Esophagus squamous epithelium (tissue), 5 donors: ENCODE results near the gene OR4D1. TPM values are rescaled to one million over a fixed set of nuclear protein-coding genes. Genes with fewer than 3 reads are reported as not detected.
A peak's percentile ranks its signal among the peaks of the same experiment; 100 is the strongest.

Experiments
- DNase-seq: peaks from one replicate; lab custom pipeline; 2025; lab: John Stamatoyannopoulos, UW
- H3K27ac ChIP-seq, 4 donors: fragments of 200-600 bp; sonication (generic); one replicate each; pipeline ENCODE4 v1.5.1; 2016 to 2019; ENCODE audit warnings: mild to moderate bottlenecking in 1 of 4
- H3K27me3 ChIP-seq, 4 donors: fragments of 200-600 bp; sonication (generic); 1 replicate in 3 of 4; 2 replicates in 1 of 4; pipeline versions ENCODE4 v1.5.1 to v1.6.0; 2017 to 2021; ENCODE audit warnings: antibody characterized with exemption in 1 of 4
- H3K36me3 ChIP-seq, 3 donors: fragments of 200-600 bp; sonication (generic); one replicate each; pipeline ENCODE4 v1.5.1; 2016 to 2019
- H3K4me1 ChIP-seq, 3 donors: fragments of 200-600 bp; sonication (generic); one replicate each; pipeline ENCODE4 v1.5.1; 2017 to 2019
- H3K4me3 ChIP-seq, 4 donors: fragments of 200-600 bp; sonication (generic); 1 replicate in 3 of 4; 2 replicates in 1 of 4; pipeline ENCODE4 v1.5.1; 2016 to 2019; ENCODE audit warnings: mild to moderate bottlenecking in 2 of 4, moderate library complexity in 1 of 4
- H3K9me3 ChIP-seq, 3 donors: fragments of 200-600 bp; sonication (generic); one replicate each; pipeline ENCODE4 v1.5.1; 2016 to 2019
- CTCF ChIP-seq, 6 experiments: fragments of 450-650 bp in 4 of 6; fragments of 200-600 bp in 2 of 6; sonication (generic) in 2 of 6; IDR thresholded peaks; one replicate each; pipeline ENCODE4 v1.5.1; 2016 to 2019; ENCODE audit warnings: antibody characterized with exemption in 6 of 6, mild to moderate bottlenecking in 4 of 6, moderate library complexity in 4 of 6
- POLR2A ChIP-seq, 4 donors: fragments of 450-650 bp; IDR thresholded peaks; one replicate each; pipeline ENCODE4 v1.6.1; 2017; ENCODE audit warnings: antibody characterized with exemption in 4 of 4, mild to moderate bottlenecking in 4 of 4, moderate library complexity in 3 of 4
- WGBS, 2 donors: methylation state at CpG; one replicate each; pipeline ENCODE4 v1.1.5; 2018; 5-methylcytosine and 5-hydroxymethylcytosine counted together
- intact Hi-C: fragments of 100-400 bp; cut with DNase I; formaldehyde crosslinking; loops from one replicate; pipeline ENCODE4 v1.15.0; 2022
- total RNA-seq, 4 donors: library from RNA; depleted of rRNA; stranded (reverse); fragments of >200 nt; gene quantifications; one replicate each; pipeline ENCODE4 v1.1.0, GENCODE V29; 2016
- donor health status: DM: yes; HTN: yes; CAD: no.

Gene OR4D1
- total RNA-seq, 4 donors from 2014 or later = not detected

GRCh38 chr17:58195518-58196123 is 47.4 kb downstream of the OR4D1 start:
- H3K4me3 ChIP-seq = no peak overlapping the region
- intact Hi-C loops = no loop called here
- no peak for DNase-seq
- H3K9me3 ChIP-seq = no peaks in the 10 kb centered on the region
- TF ChIP-seq CTCF (IDR thresholded peaks at IDR 0.05) (no peak), POLR2A (IDR thresholded peaks at IDR 0.05) (no peak)
- no peaks in the 10 kb centered on the region for H3K4me1 ChIP-seq
- H3K36me3 ChIP-seq = no peaks in the 10 kb centered on the region
- 62 to 82% methylated on average over 3 to 5 of the region's 5 CpGs for WGBS, 2 donors
- H3K27ac ChIP-seq = no peak overlapping the region
- H3K27me3 ChIP-seq = peaks cover 0 to 73% (median 0%) of the 10 kb centered on the region in 4 donors

GRCh38 chr17:58196610-58197009 is 48.4 kb downstream of the OR4D1 start:
- Histone ChIP-seq H3K9me3 (no peaks in the 10 kb centered on the region), H3K27me3 (peaks cover 0 to 65% (median 0%) of the 10 kb centered on the region in 4 donors), H3K27ac (no peak overlapping the region), H3K4me1 (no peaks in the 10 kb centered on the region), H3K36me3 (no peaks in the 10 kb centered on the region), H3K4me3 (no peak overlapping the region)
- 74 to 75% methylated on average over 7 of the region's 7 CpGs for WGBS, 2 donors
- TF ChIP-seq POLR2A (IDR thresholded peaks at IDR 0.05) (no peak), CTCF (IDR thresholded peaks at IDR 0.05) (no peak)
- DNase-seq = no peak
- intact Hi-C loops = no loop called here

GRCh38 chr17:58200024-58200633 is 51.9 kb downstream of the OR4D1 start:
- H3K36me3 ChIP-seq = peaks cover 0 to 4% (median 0%) of the 10 kb centered on the region in 3 donors
- H3K27ac ChIP-seq = no peak overlapping the region
- H3K4me3 ChIP-seq = no peak overlapping the region
- no peaks in the 10 kb centered on the region for H3K4me1 ChIP-seq
- intact Hi-C loops = no loop called here
- DNase-seq = no peak
- TF ChIP-seq POLR2A (IDR thresholded peaks at IDR 0.05) = no peak
- TF ChIP-seq CTCF (IDR thresholded peaks at IDR 0.05) = peak in 5 of 6 experiments; percentile 19 to 53 (median 30)
- WGBS, 2 donors = 50 to 53% methylated on average over 3 of the region's 14 CpGs
- peaks cover 0 to 37% (median 0%) of the 10 kb centered on the region in 4 donors for H3K27me3 ChIP-seq
- H3K9me3 ChIP-seq = no peaks in the 10 kb centered on the region

- TF ChIP-seq POLR2A (IDR thresholded peaks at IDR 0.05) (no peak), CTCF (IDR thresholded peaks at IDR 0.05) (no peak)
- intact Hi-C loops = no loop called here
Observed at GRCh38 chr17:58202859-58203258, 54.7 kb downstream of the OR4D1 start.

GRCh38 chr17:58204796-58205195 is 56.6 kb downstream of the OR4D1 start:
- WGBS, 2 donors = 90 to 100% methylated on average over 1 to 2 of the region's 5 CpGs
- peaks cover 0 to 50% (median 16%) of the 10 kb centered on the region in 3 donors for H3K36me3 ChIP-seq

More at GRCh38 chr17:58202859-58203258, 54.7 kb downstream of the OR4D1 start:
- H3K4me1 ChIP-seq = no peaks in the 10 kb centered on the region
- no peak for DNase-seq
- H3K4me3 ChIP-seq = no peak overlapping the region
- no peaks in the 10 kb centered on the region for H3K9me3 ChIP-seq
- 35 to 63% methylated on average over 3 to 6 of the region's 7 CpGs for WGBS, 2 donors
- H3K27me3 ChIP-seq = peaks cover 0 to 21% (median 0%) of the 10 kb centered on the region in 4 donors
- no peak overlapping the region for H3K27ac ChIP-seq
- peaks cover 0 to 31% (median 11%) of the 10 kb centered on the region in 3 donors for H3K36me3 ChIP-seq

More at GRCh38 chr17:58204796-58205195, 56.6 kb downstream of the OR4D1 start:
- Histone ChIP-seq H3K4me1 (no peaks in the 10 kb centered on the region), H3K9me3 (no peaks in the 10 kb centered on the region), H3K27me3 (peaks cover 0 to 2% (median 0%) of the 10 kb centered on the region in 4 donors), H3K27ac (no peak overlapping the region), H3K4me3 (no peak overlapping the region)
- DNase-seq = no peak
- intact Hi-C loops = no loop called here
- TF ChIP-seq POLR2A (IDR thresholded peaks at IDR 0.05) (no peak), CTCF (IDR thresholded peaks at IDR 0.05) (no peak)
